Stimulated activated CD8-positive, alpha-beta memory T cell treated with anti-CD3 and anti-CD28 coated beads, Interleukin-15, amount 100 ng/mL, for 4 hours (primary cell): ENCODE measurements around the gene SMPD1.

ENCODE experiments used
- DNase-seq, 2 donors: peaks; one replicate each; pipeline ENCODE4 v3.0.0-alpha.2; 2020; ENCODE audit warnings: low read depth in 2 of 2

The SMPD1 gene

DNA sequence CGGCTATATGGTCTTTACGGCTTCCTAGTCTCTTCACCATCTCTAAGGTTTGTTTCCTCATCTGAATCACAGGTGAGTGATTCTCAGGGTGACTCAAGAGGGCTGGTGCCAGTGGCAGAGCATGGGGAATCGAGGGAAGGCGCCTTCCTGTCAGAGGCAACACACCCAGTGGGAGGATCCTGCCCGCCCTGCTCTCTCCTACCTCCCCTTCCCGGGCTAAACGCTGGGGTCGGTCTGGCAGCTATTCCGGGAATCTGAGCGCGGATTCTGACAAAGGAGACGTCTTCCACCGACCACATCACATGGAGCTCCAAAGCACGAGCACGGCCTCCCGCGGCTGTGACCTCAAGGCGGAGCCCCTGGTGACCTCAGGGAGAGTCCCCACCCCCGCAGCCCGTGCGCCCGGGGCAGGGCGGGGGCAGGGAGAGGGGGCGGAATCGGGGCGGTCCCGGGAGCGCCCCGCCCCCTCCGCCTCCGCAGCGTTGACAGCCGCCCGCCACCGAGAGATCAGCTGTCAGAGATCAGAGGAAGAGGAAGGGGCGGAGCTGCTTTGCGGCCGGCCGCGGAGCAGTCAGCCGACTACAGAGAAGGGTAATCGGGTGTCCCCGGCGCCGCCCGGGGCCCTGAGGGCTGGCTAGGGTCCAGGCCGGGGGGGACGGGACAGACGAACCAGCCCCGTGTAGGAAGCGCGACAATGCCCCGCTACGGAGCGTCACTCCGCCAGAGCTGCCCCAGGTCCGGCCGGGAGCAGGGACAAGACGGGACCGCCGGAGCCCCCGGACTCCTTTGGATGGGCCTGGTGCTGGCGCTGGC lies at the start of gene SMPD1:
Gene SMPD1, plus strand, starts transcription at position 570 of the 813 bp plus-strand sequence. Its CDS starts 125 bp downstream, at position 695.
- DNase-seq: peak; percentile 90 to 93

DNA sequence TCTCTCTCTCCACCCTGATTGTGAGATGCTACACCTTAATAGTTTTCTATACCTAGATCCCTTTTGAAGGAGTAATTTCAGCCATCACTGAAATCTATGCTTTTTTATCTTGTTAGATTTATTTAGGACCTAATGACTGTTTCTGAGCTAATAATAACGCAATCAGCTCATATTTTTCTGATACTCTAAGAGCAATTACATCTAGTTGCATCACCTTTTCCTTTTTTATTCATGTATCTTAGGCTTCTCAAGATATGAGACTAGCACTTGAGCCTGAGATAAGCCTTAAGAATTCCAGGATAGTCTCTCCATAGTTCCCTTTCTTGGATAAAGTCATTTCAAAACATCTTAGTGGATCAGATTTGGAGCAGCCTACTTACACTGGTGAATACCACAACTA lies 44.9 kb upstream of the SMPD1 start:
- DNase-seq: no peak

DNA sequence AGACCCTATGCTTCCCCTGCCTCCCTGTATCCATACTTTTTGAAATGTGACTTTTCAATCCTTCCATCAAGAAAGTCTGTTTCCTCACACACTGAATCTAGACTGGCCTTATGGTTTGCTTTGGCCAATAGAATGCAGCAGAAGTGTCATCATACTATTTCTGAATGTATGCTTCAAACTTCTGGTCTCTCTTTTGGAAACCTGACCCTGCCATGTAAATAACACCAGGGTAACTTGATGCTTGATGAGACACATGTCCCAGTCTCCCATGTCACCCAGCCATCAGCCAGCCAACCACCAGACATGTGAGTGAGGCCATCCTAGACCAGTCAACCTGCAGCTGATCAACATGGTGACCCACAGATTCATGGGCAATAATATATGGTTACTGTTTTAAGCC lies 40.2 kb upstream of the SMPD1 start:
- DNase-seq: no peak

DNA sequence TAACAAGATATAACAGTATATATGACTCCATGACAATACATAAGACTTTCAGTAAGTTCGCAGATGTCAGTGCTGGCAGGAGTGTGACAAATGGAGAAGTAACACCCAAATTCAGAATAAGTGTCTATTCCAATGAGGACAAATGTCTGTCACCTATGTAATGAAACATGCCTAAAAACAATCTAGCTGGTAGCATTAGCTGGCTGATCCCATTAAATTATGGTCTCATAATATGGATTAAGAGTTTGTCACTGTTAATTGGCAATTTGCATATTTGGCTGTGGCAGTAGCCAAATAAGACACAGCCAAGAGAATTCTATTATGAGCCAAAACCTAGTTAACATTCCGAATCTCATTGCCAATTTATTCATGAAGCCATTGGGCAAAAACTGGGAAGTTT lies 39.8 kb upstream of the SMPD1 start:
- DNase-seq: no peak

DNA sequence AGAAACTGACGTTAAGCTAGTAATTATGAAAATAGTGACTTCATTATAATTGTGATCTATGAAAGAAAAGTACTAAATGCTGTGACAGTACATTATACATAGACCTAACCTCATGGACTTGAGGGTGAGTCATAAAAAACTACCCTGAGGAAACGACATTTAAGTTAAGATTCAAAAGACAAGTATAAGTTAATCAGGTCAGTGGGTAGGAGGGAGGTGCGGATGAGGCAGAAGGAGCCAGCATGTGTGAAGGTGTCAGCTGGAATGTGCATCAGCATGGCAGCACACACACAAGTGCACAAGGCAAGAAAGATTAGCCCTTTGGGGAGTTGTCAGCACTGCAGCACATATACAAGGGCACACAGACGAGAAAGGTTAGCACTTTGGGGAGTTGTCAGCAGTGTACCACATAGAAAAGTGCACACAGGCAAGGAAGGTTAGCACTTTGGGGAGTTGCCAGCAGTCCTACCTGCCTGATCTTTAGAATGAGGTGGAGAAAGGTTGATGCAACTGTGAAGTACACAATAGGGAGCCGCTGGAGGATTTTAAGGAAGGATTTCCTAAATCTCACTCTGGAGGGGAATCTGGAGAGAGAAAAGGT lies 38.4 kb upstream of the SMPD1 start:
- no peak for DNase-seq

DNA sequence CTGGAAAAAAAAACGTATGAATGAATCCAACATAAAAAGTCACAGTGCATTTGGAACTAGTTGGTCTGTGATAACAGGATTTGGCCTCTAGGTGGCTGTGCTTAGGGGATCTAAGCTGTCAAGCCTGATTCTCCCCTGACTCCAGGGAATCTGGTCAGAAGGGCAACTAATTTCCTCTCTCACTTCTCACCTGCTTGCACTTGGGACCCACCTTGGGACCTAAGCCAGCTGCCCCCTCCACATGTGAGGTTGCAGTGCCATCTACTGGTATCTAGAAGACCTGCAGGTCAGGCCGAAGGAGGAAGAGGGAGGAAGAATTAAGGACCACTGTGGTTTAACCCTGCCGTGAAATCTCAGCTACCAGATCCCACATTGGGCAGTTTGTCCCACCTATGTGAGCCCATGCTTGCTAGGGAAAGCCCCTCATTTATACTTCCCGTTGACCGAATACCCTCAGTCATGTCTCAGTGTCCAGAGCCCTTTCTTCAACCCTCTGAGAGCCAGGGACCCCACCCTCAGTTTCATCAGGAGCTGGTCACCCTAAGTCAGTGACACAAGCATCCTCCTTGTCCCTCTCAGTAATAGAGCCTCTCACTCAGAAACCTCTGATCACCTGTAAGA lies 36.8 kb upstream of the SMPD1 start:
- DNase-seq: peak; percentile 6 to 32

DNA sequence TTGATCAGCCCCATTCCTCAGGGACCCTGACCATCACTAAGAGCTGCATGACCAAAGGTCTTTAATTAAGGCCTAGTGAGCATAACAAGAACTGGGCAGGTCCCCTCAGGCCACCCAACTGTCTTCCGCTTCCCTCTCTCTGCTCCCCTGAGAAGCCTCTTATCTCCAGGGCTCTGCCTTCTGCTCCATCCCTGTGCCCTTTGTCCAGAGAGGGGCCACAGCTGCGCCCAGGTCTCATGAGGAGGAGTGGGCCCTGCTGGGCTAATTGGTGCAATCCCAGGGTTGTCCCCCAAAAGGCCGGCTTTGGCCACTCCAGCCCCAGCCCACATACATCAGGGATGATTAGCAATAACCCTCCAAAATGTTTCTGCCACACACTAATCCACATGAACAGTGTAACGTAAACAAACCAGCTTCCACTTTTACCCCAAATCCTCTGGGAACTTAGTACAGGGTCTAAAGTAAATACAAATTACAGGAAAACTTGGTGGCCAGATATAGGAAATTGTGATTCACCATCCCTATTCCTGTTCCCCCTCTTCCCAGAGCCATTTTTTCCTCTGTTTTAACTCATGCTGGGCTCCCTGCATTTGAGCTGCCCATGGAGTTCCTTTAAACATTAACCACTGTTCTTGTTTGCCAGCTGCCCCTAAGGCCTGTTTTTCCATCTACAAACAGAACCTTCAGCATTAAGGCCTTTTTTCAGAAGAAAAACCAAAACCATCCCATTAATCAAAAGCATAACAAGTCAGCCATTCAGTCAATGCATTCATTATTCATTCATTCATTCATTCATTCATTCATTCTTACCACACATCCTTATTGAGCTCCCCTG lies 35.4 kb upstream of the SMPD1 start:
- DNase-seq: no peak

DNA sequence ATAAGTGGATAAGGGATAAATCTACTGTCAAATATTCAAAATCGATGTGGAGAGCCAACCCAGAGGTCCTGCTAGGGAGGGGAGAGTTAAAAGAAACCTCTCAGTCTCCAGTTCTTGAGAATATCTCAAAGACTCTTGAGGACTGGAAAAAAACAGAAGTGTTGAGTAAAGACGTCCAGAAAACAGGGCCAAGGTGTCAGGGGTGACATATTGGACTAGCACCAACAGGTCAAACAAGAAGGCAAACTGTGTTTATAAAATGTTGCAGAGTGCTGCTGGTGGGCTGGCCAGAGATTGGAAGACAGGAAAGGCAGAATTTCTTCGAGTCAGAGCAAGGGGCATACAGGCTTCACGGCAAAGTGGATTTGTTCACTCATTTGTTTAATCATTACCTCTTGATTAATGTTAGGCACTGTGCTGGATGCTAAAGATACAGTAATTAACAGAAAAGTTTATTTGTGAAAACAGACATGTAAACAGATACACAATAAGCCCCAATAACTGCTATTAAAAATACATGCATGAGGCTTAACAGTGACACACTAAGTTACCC lies 33.7 kb upstream of the SMPD1 start:
- no peak for DNase-seq

DNA sequence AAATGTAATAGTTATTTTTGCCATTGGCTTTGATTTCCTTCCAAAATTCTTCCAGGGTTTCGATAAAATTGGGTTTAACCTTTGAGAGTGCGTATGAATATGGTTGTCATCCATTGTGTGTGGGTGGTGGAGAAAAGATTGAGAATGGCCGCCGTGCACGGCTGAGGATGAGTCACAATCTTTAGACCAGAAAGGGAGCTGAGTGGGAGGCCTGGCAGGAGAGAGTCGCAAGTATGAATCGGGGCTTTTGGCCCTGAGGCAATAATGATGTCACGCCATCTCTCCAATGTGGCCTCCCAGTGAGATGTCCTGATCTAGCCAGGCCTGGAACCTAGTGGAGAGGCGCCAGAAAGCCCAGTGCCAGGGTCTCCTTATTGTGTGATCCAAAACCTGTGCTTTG lies 33.1 kb upstream of the SMPD1 start:
- DNase-seq: no peak

DNA sequence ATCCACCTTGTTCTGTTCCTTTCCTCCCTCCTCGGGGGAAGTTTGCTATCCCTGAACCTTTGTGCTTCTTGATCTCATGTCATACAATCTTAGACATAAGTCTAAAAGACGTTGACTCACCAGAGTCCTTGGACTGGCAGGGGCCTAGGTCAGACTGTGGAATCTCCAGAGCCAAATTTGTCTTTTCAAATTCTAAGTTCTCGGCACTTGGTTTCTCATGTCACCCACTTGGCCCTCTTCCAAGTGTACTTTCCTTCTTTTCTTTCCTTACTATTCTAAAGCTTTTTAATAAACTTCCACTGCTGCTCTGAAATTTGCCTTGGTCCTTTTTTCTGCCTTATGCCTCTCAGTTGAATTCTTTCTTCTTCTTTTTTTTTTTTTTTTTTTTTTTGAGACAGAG lies 30.1 kb upstream of the SMPD1 start:
- DNase-seq: no peak

DNA sequence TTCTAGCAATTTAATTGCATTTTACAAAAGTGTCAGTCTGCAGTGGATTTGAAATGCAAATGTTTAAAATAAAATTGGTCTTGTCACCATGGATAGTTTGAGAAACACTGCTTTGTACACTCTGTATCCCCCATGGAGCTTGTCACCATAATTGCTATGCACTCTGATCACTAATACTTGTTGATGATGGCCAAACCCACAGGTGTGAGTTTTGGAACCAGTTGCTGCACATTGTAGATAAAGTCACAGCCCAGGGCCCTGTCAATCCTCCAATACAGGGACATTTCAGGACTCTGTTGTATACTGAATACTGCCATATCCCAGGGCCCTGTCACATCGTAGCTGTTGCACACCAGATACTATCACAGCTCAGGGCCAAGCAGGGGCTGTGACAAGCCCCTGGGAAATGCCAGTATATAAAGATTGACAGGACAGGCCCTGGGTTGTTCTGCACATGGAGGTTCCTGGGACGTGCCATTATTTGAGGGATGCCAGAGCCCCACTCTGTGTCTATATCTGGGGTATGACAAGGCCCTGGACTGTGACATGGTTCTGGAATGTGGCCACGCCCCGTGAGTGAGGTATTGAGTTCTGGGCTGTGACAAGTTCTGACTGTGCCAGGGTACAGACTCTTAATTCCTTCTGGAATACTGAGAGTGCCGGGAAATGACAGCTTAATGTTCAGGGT lies 27.9 kb upstream of the SMPD1 start:
- DNase-seq: no peak

DNA sequence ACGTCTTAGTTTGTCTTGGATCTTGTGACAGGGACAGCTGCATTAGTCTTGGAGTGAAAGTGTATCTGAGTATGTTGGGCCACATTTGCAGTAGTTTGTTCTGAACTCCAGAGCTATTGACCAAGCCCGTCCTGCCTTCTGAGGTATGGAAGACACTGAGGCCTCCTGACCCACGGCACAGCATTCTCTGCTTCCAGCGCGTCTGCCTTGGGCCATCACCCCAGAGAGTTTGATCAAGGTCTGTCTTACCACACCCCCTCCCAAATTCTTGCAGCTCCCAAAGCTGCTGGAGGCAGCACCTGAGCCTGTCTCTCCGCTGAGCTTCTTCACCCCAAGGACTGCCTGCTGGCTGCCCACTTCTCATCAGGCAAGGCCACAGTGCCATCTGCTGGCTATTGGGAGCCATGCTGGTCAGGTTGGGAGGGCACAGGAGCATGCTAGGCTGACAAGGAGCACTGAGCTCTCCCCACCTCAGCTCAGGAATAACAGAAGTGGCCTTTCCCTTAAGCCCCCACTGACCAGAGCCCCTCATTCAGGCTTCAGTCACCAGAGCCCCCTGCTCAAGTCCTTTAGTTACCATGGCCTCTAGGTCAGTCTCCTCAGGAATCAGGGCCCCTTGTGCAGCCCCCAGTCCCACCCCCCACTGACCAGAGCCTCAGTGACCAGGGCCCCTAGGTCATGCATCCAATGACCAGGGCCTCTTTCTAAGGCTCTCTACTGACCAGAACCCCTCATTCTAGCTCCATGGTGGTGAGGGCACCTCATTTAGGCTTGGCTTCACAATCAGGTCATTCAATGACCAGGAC lies 27.2 kb upstream of the SMPD1 start:
- DNase-seq: peak; percentile 12 to 32

DNA sequence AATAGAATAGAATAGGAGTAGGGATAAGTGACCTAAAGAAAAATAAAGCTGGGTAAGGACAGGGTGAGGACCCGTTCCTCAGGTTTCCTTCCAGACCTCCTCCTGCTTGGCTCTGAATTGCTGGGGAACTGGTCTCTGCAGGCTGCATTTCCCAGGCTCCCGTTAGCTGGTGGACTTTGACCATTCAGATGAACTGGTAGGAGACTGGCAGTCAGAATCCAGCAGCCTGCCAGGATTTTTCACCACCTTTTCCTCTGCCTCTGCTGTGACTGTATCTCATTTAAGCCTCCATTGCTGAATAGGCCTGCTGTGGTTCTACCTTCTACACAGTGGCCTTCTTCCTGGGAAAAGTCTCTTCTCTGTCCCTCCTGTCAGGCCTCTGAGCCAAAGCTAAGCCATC lies 24.6 kb upstream of the SMPD1 start:
- DNase-seq: no peak

DNA sequence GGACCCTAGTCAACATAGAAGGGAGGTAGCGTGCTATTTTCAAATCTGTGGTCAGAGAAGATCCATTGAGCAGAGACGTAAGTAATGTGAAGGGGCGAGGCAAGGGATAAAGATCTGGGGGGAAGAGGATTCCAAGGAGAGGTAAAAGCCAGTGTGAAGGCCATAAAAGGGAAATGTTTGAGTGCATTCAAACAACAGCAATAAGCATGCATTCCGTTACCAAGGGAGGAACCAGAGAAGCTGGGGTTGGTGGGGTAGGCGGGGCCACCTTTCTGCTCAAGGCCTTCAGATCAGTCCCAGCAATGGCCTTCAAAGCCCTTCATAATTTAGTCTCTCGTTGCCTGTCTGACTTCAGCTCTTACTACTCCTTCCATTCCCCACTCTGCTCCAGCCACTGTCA lies 18.4 kb upstream of the SMPD1 start:
- no peak for DNase-seq

DNA sequence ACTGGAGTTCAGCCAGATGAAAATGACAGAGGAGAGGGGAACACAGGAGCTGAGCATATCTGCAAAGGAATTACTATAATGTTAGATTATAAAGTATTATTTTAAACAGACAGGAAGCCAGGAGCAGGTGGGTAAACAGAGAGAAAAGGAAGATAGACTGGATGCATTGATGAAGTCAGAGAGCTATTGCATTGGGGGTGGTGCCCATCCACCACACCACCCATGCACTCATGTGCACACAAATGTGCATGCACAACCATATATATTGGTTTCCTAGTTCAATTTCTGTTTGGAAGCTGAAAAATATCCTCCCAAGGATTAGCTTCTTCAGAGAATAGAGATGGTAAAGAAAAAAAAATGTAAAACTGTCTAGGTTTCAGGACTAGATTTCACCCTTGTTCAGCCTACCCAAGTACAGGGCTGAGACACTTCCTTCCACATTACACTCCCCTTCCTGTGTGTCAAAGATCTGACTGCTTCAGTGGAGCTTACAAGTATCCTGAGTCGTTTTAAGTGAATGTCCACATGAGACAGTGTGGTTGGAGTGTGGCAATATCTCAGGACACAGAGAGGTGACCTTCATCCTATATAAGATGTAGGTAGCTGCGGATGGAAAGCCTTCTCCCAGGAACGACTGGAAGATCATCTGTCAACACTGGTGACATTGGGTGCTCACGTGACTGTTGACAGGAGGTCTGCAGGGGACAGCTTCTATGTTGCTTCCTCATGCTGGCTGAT lies 12.2 kb upstream of the SMPD1 start:
- no peak for DNase-seq

DNA sequence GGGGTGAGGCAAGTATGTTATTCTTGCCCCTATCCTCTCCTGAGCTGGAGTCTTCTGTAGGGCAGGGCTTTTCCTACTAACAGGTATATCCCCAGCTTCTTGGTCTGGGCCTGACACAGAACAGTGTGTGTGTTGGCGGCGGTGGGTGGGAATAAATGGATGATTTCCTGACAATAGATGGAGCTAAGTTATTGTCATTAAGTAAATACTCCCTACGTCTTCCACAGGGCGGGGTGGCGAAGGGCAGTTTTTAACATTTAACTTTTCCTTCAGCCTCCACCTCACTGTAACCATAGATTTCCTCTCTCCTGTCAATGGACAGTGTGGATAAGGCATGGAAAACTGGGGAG lies 11.7 kb upstream of the SMPD1 start:
- DNase-seq: no peak

DNA sequence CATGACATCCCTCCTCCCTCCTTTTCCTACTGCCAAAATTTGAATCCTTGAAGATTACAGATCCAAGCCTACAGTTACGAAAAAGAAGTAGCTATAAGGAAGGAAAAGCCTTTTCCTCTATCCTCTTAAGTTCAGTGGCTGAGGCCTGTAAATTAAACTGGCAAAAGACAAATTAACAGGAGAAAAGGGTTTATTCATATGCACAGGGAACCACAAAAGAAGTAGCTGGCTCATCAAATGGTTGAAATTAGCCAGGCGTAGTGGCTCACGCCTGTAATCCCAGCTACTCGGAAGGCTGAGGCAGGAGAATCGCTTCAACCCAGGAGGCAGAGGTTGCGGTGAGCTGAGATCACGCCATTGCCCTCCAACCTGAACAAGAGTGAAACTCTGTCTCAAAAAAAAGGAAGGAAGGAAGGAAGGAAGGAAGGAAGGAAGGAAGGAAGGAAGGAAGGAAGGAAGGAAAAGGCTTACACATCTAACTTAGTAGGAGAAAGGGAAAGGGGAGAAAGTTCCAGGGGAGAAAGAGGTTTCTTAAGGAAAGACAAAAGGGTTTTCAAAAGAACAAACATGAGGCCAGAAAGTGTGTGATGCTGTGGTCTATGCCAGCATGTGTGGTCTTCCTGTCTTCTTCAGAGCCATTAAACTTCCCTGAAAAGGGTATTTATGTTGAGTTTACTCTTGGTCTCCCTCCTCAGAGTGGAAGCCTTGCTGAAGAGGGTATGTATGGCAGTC lies 5.1 kb upstream of the SMPD1 start:
- DNase-seq: no peak

DNA sequence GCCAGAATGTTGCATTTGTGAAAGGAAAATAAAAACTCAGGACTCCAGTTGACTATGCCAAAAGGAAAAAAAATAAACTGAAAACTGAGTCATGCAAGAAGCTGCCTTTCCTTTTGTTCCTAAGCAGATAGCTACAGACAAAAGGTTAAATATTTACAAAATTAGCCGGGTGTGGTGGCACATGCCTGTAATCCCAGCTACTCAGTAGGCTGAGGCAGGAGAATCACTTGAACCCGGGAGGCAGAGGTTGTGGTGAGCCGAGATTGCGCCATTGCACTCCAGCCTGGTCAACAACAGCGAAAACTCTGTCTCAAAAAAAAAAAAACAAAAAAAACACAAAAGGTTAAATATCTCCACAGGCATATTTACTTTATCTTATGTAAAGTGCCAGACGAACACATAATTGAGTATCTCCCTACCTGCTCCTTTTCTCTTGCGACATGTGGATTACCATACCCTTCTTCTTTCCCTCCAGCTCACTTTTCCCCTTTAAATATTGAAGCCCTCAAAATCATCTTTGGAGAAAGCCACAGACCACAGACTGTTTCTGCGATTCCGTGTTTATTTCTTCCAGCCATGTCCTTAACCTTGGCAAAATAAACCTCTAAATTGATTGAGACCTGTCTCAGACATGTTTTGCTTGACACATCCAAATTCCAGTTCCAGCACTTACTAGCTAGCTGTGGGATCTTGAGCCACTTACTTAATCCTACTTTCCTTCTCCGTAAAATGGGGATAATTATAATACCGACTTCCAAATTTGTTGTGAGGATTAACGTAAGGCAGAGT lies 2.3 kb upstream of the SMPD1 start:
- DNase-seq: no peak
